SHP77 treated with DMSO at 0.1 percent for 48 hours (cell line): ENCODE results near the gene SNX33.
A peak's percentile ranks its signal among the peaks of the same experiment; 100 is the strongest.

Experiments used
- DNase-seq: peaks from one replicate; lab custom pipeline; 2025; lab: John Stamatoyannopoulos, UW

The SNX33 gene

DNA sequence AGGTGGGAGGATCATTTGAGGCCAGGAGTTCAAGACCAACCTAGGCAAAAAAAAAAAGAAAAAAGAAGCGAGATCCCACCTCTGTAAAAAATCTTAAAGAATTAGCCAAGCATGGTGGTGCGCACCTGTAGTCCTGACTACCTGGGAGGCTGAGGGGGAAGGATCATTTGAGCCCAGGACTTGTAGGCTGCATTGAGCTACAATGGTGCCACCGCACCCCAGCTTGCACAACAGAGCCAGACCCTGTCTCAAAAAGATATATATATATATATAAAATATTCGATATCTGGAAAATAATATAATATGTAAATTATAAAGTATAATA, 6.6 kb upstream of the SNX33 start:
- no peak for DNase-seq

DNA sequence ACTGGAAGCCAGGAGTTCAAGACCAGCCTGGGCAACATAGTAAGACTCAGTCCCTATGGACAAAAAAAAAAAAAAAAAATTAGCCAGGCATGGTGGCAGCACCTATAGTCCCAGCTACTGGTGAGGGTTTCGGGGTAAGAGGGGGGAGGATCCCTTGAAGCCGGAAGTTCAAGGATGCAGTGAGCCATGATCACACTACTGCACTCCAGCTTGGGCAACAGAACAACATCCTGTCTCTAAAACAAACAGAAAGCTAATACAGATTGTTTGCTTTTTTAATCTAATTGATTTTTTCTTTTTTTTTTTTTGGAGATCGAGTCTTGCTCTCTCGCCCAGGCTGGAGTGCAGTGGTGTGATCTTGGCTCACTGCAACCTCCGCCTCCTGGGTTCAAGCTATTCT, 6.1 kb upstream of the SNX33 start:
- DNase-seq, result no peak

DNA sequence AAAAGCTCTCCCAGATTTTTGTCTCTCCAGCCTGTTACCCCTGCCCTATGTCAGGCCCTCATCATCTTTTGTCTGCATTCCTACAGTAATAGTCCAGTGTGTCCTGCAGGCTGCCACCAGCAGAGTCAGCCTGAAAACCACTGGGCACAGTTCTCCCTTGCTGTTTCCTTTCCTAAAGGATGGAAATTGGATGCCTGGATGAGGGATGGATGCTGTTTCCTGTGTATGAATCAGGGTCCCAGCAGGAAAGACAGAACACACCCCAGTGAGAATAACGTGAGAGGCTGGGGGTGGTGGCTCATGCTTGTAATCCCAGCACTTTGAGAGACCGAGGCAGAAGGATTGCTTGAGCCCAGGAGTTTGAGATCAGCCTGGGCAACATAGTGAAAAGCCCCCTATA, 3.3 kb upstream of the SNX33 start:
- DNase-seq, result no peak

DNA sequence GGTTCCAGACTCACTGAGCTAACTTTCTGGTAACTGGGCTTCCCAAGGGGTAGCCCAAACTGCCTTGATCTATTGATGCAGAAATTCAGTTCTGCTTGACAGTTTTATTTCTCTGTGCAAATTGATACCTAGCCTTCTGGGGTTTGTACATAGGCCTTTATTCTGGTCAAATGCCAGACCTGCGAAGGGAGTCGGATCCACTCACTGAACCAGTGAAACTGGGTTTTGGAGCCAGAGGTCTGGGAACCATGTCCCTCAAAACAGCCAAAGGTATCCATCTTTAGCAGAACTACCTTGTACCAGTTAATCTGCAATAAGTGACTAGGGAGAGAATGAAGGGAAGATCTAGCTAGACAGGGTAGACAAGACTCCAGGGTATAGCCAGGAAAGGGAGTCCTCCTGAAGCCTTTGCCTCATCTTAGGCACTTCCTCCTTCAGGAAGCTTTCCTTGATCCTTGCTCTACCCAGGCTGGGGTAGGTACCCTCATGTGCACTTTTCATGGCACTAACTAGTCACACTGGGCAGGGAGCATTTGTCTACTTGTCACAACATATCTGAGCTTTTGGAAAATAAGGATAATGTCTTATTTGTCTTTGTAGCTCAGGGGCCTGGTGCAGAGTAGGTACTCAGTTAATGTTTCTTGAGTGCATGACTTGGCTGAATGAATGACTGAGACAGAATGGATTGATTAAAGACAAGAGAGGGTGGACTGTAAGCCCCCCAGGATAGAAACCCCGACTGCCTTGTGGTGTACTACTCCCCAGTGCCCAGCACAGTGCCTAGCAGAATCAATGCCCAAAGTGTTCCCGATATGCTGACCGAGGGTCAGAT, 1.4 kb upstream of the SNX33 start:
- no peak for DNase-seq

DNA sequence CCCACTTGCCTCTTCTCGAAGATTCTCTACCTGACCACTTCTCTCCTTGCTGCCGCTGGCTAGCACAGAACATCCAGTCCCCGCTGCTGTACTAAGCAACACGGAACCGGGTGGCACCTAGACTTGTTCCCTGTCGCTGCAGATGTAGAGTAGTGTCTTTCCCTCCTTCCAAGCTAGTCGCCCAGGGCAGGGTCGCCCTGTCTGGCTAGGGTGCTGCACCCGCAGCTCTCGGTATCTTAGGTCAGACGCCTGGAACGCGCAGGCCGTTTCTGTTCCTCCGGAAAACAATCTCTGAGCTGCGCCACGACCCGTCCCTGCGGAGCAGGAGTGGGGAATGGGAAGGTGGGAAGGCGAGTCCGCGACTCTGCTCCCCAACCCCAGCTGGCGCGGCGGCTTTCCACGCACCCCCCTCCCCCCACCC, 758 bp upstream of the SNX33 start:
- DNase-seq, result no peak

DNA sequence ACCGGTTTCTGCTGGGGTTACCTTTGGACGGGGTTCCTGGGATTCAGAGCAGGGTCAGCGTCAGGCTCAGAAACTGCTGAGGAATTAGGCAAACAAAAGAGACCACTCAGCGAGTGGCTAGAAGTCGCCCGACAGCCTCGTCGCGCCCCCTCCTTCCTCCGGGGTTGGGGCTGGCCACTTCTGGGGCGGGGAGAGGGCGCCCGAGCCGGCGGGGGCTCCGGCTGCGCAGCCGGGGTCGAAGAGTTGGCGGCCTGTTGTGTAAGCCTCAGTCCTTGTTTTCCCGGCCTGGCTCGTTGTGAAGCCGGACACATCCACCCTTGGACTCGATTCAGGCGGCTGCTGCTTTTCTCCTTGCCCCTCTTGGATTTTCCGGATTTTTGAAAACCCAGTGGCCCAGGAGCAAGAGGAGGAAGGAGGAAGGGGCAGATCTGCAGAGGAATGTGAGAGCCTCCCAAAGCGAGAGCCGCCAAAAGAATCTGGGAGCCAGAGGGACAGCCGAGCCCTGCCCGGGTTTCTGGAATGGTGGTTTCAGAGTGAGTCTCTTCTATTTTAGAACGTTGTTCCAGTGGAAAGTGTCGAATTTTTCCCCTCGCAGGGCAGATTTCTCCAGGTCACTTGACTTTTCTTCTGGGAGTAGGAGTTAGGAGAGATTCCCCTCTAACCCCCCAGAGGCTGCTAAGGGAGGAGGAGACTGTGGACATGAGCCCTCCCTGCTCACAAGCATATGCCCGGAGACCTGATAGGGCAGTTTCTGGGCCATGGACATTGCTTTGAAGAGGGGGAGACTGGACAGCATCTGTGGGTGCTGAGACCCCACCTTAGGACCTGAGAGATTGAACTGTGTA, 666 bp downstream of the SNX33 start:
- no peak for DNase-seq

DNA sequence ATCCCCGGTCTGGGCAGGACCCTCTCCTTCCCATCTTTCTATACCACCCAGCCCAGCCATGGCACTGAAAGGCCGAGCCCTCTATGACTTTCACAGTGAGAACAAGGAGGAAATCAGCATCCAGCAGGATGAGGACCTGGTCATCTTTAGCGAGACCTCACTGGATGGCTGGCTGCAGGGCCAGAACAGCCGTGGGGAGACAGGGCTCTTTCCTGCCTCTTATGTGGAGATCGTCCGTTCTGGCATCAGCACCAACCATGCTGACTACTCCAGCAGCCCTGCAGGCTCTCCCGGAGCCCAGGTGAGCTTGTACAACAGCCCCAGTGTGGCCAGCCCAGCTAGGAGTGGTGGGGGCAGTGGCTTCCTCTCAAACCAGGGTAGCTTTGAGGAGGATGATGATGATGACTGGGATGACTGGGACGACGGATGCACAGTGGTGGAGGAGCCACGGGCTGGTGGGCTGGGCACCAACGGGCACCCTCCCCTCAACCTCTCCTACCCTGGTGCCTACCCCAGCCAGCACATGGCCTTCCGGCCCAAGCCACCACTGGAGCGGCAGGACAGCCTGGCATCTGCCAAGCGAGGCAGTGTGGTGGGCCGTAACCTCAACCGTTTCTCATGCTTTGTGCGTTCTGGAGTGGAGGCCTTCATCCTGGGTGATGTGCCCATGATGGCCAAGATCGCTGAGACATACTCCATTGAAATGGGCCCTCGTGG, 1.5 kb downstream of the SNX33 start:
- no peak for DNase-seq

DNA sequence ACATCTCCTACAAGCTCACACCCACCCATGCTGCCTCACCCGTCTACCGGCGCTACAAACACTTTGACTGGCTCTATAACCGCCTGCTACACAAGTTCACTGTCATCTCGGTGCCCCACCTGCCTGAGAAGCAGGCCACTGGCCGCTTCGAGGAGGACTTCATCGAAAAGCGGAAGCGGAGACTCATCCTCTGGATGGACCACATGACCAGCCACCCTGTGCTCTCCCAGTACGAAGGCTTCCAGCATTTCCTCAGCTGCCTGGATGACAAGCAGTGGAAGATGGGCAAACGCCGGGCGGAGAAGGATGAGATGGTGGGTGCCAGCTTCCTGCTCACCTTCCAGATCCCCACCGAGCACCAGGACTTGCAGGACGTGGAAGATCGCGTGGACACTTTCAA, 2.1 kb downstream of the SNX33 start:
- DNase-seq, result no peak

DNA sequence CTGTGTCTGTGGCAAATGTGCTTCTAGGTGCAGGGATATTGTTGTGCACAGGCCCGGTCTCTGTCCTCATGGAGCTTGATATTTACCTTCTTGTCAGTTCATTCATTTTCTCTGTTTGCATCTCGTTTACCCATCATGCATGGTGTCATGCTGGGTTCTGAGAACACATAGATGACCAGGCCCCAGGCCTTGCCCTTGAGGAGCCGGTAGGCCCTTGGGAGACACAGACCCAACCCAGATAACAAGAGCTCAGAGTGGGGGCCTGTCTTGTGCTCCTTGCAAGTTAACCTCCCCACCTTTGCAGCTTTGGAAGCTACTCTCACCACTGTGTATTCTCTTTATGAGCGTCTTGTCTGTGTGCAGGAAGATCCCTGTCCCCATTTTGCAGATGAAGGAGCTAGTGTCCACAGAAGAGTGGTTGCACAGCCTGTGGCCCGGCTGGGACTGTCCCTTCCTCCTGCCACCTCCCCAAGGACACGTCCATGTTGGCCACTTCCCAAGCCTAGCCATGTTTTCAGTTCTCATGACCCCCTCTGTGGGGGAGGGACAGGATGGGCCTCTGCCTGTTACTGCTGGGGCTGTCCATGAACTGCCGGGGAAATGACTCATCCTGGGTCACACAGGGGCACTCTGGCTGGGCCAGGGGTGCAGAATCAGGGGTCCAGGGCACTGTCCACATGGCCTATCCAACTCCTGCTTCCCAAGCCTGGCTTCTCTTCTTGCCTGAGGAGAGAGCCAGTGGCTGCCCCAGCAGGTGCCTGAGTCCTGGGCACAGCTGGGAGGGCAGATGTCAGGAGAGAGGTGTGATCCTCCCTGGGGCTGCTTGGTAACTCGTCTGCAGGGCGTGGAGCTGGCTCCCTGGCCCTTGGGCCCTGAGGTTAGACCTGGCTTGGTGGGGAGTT, 3.4 kb downstream of the SNX33 start:
- no peak for DNase-seq

DNA sequence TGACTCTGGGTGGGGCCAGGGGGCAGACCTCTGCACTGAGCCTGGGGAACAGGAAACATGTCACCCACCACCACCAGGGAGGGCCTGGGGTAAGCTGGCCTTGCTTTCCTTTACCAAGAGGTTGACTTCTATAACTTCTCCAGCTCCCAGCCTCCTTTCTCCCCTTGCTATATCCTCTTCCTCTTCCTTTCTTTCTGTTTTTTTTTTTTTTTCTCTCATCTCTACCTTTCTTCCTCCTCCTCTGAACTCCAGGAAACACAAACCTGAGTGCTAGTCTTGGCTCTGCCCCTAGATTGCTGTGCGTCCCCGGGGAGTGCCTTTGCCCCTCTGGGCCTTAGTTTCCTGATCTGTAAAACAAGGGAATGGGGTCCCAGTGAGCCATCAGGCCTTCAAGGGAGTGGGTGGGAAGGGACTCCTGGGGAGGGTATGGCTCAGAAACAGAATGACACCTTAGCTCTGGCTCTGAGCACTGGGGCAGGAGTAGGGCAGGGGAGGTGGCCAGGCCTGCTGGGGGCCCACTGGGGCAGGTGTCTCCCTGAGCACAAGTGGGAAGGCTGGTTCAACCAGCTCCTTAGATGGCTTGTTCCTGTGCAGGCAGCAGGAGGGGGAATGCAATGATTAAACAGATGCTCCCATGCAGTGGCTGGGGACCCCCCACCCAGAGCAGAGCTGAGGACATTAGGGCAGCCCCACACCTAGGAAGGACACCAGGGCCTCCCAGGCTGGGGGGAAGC, 4.3 kb downstream of the SNX33 start:
- DNase-seq, result no peak

DNA sequence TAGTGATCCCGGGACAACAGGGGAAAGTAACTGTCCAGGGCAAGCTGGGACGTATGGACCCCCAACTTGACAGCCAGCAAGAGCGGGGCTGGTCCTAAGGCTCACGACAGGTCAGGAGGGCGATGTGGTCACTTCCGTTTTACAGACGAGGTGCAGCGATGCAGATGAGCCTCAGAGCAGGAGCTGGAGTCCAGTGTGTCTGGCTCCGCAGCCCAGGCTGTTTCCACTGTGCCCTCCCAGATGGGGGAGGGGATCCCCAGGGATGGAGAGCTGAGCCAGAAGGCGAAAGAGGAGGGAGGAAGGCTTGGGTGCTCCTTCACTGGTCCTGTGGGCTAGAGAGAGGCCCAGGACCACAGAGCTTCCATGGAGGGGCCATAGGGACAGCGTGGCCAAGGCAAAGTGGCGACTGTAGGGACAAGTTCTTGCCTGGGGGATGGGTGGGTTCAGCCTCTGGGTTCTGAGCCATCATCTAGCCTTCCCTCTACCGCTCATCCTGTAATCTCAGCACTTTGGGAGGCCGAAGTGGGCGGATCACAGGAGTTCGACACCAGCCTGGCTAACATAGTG, 5.7 kb downstream of the SNX33 start:
- no peak for DNase-seq

DNA sequence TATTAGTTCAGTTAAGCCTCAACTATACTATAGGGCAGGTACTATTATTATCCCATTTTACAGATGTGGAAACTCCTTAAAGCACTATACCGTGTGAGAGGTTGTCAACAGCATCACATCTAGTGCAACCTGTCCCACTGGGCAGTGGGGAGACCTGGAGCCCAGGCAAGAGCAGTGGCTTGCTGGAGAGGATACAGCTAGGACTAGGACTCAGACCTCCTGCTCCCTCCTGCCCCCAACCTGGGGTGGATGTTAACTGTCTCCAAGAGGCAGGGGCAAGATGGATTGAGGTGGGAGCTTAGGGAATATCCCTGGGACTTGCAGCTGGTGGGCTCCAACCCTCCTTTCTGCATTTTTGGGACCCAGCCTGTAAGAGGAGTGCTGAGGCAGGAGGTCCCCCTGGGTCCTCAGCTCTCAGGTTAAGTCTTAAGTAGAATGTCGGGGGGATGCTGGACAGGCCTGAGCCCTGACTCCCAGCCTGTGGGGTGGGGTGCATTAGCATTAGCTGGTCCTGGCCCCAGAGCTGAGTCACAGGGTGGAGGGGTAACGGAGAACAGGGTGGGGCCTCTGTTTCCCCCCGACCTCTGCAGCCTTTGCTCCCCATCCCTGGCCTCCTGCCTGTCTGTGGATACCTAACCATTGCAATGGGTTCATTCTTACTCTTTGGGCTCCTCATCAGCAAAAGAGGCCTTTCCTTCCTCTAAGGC, 6.6 kb downstream of the SNX33 start:
- no peak for DNase-seq

DNA sequence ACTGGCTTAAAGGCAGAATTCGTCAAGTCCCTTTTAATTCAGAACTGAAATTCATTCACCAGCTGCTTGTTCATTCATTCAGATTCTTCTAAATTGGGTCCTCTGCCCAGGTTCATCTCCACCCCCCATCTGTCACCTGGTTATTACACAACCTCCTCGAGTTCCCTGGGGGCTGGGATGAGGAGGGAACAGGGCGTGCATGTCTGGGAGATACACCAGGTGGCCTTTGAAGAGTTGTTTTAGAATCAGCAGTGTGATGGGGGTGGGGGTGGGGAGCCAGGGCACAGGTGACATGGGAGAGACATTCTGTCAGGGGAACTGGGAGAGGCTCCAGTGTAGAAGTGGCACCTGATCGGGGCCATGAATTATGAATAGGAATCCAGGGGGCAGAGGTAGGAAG, 8.2 kb downstream of the SNX33 start:
- no peak for DNase-seq

DNA sequence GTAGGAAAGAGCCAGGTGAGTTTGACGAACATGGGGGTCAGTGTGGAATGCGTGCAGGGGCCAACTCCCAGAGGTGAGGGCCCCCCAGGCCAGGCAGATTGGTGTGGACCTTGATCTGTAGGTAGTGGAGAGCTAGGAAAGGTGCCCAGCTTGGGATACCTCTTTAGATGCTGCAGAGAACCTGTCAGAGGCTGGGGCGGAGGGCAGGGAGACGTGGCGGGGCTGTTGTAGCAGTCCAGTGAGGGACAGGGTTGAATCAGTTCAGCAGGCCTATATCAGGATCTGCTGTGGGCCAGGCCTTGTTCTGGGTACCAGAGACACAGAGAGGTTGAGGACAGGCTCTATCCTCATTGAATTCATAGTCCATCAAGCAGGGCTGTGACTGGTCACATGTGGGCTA, 8.6 kb downstream of the SNX33 start:
- no peak for DNase-seq

DNA sequence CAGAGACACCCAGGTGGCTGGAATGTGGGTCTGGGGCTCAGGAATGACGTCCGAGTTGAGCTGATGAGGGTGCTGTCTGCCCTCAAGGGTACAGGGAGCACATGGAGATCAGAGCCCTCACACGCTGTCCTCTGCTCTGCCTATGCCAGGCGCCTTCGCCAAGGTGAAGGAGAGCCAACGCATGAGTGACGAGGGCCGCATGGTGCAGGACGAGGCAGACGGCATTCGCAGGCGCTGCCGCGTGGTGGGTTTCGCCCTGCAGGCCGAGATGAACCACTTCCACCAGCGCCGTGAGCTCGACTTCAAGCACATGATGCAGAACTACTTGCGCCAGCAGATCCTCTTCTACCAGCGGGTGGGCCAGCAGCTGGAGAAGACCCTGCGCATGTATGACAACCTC, 9.1 kb downstream of the SNX33 start:
- no peak for DNase-seq

DNA sequence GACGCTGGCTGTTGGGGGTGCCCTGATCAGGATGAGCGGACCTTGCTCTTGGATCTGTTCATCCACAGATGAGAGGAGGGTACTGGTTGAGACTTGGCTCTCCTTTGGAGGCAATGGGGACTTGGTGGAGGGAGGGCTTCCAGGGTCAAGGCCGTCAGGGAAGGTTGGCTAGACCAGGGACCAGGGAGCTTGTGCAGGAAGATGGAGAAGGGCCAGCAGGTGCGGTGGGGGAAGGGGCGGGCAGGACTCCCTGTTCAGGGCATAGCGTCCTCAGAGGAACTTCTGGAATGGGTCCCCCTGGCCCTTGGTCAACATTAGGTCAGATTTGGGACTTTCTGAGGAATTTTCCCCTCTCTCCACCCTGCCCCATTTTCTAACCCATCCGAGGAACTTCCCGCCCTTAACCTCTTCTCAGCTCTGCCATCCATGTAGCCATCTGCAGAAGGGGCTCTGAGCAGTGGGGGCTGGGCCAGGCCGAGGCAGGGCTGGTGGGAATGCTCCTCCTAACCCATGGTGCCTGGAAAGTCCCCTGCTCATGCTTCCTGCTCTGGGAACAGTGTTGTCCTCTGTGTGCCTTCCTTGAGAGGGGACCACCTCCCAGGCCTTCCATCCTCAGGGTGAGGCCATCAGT, 11.5 kb downstream of the SNX33 start:
- no peak for DNase-seq

DNA sequence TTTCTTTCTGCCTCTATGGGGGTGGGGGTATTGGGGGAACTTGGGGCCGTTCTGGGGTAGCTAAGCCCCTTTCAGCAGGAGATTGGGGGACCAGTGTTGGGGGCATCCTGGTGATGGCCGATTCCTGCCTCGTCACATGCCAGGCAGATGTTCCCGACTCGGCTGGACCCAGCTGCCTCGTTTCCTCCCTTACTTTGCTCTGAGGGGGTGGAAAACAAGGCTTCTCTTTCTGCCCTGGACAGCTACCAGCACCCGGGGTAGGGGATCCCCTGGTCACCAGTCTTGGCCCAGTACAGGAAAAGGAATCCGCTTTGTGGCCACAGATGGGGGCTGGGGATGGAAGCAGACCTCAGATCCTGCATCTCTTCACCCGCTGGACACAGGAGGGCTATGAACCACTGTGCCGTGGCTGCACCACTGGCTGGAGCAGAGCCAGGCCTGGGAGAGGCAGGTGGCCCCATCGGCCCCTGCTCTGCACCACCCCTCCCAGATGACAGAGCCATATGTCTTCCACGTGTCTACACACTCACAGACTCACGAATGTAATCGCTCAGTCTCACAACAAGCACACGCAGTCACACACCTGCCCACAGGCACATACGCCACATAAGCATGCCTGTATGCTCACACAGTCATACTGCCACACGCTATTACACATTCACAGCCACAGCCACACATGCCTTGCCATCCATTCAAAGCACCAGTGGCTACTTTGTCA, 12.4 kb downstream of the SNX33 start:
- DNase-seq, result peak; percentile 65

DNA sequence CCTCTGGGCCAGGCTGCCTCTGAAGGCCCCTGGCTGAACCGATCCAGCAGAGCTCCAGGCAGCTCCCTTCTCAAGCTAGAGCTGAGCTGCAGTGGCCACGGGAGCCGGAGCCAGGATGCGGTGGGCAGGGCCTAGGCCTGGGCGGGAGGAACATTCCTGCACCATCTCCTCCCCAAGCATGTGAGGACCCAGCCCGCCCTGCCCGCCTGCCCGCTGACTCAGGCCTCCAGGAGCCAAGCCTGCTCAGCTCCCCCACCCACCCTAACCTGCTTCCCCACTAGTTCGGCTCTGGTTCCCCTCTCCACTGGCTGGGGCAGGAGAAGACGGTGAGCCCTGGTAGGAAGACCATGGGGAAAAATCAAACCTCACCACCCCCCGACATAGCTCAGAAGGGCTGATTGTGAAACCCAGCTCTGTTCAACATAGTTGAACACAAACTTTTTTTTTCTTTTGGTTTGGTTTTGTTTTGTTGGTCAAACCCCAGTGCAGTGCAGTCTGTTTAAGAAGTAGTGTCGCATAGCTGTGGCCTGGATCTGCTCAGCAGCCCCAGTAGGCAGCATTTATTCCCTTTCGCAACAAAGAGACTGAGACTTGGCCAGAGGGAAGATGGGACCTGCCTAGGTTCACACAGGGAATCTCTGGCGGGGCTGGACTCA, 13.5 kb downstream of the SNX33 start:
- no peak for DNase-seq

DNA sequence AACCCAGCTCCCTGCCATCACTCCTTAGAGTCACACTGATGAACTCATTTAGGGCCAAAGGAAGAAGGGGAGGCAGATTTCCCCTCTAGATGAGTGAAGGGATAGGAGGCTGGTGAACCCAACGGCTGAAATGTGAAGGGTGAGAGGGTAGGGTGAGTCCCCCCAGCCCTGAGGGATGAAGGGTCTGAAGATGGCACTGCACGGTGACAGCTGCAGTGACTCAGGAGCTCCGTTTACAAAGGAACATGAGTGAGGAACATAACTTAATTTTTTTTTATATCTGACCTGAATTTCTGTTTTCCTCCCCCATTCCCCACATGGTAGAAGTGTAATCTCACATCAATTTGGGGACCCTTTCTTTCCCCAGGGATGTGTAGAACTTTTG, 14.0 kb downstream of the SNX33 start:
- DNase-seq, result no peak
